ENCODE measurements around the gene TRMT10C. TPM values are rescaled to one million over a fixed set of nuclear protein-coding genes. Genes with fewer than 3 reads are reported as not detected.

Gene TRMT10C
- total RNA-seq, 1 experiment from 2014 or later: 35.0 TPM

GRCh38 chr3:101518421-101518871, 43.2 kb upstream of the TRMT10C start:
- POLR2A ChIA-PET: no interaction called here
- no peak for DNase-seq (ENCODE audit: low read depth, low spot score)
- H3K27ac ChIP-seq (ENCODE audit: low read length): no peak overlapping the region
- H3K27me3 ChIP-seq (ENCODE audit: control insufficient read depth, insufficient read depth, low read length): no peaks in the 10 kb centered on the region
- H3K36me3 ChIP-seq (ENCODE audit: control insufficient read depth, insufficient read depth, low read length): no peaks in the 10 kb centered on the region
- H3K4me1 ChIP-seq (ENCODE audit: control insufficient read depth, insufficient read depth, low read length): peaks cover 7% of the 10 kb centered on the region
- TF ChIP-seq TCF7L2 (IDR thresholded peaks at IDR 0.05; ENCODE audit: low read depth, low read length): no peak
- no peak for TF ChIP-seq SIN3A (IDR thresholded peaks at IDR 0.05; ENCODE audit: borderline replicate concordance, insufficient read depth, low read depth, low read length)
- no peak for TF ChIP-seq REST (IDR thresholded peaks at IDR 0.05; ENCODE audit: insufficient read depth in 1 of 2, low read depth in 2 of 2, low read length in 1 of 2)
- TF ChIP-seq, protein P1, sequence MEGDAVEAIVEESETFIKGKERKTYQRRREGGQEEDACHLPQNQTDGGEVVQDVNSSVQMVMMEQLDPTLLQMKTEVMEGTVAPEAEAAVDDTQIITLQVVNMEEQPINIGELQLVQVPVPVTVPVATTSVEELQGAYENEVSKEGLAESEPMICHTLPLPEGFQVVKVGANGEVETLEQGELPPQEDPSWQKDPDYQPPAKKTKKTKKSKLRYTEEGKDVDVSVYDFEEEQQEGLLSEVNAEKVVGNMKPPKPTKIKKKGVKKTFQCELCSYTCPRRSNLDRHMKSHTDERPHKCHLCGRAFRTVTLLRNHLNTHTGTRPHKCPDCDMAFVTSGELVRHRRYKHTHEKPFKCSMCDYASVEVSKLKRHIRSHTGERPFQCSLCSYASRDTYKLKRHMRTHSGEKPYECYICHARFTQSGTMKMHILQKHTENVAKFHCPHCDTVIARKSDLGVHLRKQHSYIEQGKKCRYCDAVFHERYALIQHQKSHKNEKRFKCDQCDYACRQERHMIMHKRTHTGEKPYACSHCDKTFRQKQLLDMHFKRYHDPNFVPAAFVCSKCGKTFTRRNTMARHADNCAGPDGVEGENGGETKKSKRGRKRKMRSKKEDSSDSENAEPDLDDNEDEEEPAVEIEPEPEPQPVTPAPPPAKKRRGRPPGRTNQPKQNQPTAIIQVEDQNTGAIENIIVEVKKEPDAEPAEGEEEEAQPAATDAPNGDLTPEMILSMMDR (IDR thresholded peaks at IDR 0.05): no peak
- TF ChIP-seq POLR2AphosphoS5 (IDR thresholded peaks at IDR 0.05; ENCODE audit: low read depth, low read length): no peak
- H3K9me3 ChIP-seq (ENCODE audit: control insufficient read depth, insufficient read depth, low read depth, low read length): no peaks in the 10 kb centered on the region
- CTCF ChIA-PET: no interaction called here
- H3K4me3 ChIP-seq (ENCODE audit: low read depth in 2 of 2, low read length in 2 of 2): no peak overlapping the region
- ATAC-seq: no peak
- BruUV-seq (replicated peaks): no TSS peak
- in situ Hi-C loops (cut with HindIII; ENCODE audit: low pct_unique_long_range_greater_than_20kb, low sequenced_read_pairs): no loop called here
- intact Hi-C loops (cut with micrococcal nuclease; ENCODE audit: unreplicated experiment): no loop called here

DNA sequence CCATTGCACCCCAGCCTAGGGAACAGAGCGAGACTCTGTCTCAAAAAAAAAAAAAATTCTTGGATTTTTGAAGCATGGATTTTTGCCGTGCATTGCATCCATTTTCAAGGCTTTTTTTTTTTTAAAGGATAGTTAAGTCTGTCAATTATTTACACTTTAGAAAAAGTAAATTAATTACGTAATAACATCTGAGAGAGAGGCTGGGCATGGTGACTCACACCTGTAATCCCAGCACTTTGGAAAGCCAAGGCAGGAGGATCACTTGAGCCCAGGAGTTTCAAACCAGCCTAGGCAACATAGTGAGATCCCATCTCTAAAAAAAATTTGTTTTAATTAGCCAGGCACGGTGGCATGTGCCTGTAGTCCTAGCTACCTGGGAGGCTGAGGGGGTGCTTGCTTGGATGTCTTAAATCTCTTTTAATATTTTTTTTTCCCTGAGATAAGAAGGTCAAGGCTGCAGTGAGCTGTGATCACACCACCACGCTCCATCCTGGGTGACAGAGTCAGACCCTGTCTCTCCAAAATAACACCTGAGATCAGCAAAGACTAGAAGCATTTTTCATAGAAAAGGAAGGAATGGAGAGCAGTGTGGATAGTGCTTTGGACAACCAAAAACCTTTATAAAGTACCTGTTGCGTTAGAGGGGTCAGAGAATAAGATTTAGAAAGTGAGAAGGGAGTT, 41.8 kb upstream of the TRMT10C start:
- H3K4me3 ChIP-seq (ENCODE audit: low read depth in 2 of 2, low read length in 2 of 2): no peak overlapping the region
- no peak for DNase-seq (ENCODE audit: low read depth, low spot score)
- H3K36me3 ChIP-seq (ENCODE audit: control insufficient read depth, insufficient read depth, low read length): no peaks in the 10 kb centered on the region
- TF ChIP-seq REST (IDR thresholded peaks at IDR 0.05; ENCODE audit: insufficient read depth in 1 of 2, low read depth in 2 of 2, low read length in 1 of 2) (no peak), SIN3A (IDR thresholded peaks at IDR 0.05; ENCODE audit: borderline replicate concordance, insufficient read depth, low read depth, low read length) (no peak), POLR2AphosphoS5 (IDR thresholded peaks at IDR 0.05; ENCODE audit: low read depth, low read length) (no peak)
- TF ChIP-seq, protein P1 (IDR thresholded peaks at IDR 0.05): no peak
- no peaks in the 10 kb centered on the region for H3K9me3 ChIP-seq (ENCODE audit: control insufficient read depth, insufficient read depth, low read depth, low read length)
- no peak overlapping the region for H3K27ac ChIP-seq (ENCODE audit: low read length)
- intact Hi-C loops (cut with micrococcal nuclease; ENCODE audit: unreplicated experiment): no loop called here
- BruUV-seq (replicated peaks): no TSS peak
- ChIA-PET POLR2A (no interaction called here), CTCF (interaction anchor here (0.6 kb wide), 2 partner anchors 13 to 85 kb away, joined by 3 read pairs; no protein-coding TSS in a partner anchor)
- in situ Hi-C loops (cut with HindIII; ENCODE audit: low pct_unique_long_range_greater_than_20kb, low sequenced_read_pairs): no loop called here
- H3K4me1 ChIP-seq (ENCODE audit: control insufficient read depth, insufficient read depth, low read length): no peaks in the 10 kb centered on the region
- no peaks in the 10 kb centered on the region for H3K27me3 ChIP-seq (ENCODE audit: control insufficient read depth, insufficient read depth, low read length)
- ATAC-seq: no peak
